CD4-positive, CD25-positive, alpha-beta regulatory T cell (primary cell): Measurements from ENCODE around the gene RGS1. TPM values are rescaled to one million over a fixed set of nuclear protein-coding genes. Genes with fewer than 3 reads are reported as not detected.
"Not testable (repeated sequence)": the region's sequence is repeated elsewhere in the genome, so short reads cannot be mapped to it uniquely, and the experiment has no call there.

ENCODE experiments used
- ATAC-seq, 2 donors: fragments of 150-1000 bp; cut with Tn5 transposase; one replicate each; pipeline ENCODE4 v1.10.0; 2021; ENCODE audit warnings: low read depth in 2 of 2, moderate number of reproducible peaks in 2 of 2, moderate library complexity in 1 of 2
- DNase-seq, 3 donors: peaks; one replicate each; pipeline versions ENCODE4 v3.0.0 to v3.0.0-alpha.2; 2012 to 2022; ENCODE audit warnings: mixed read lengths in 1 of 3
- H3K27ac ChIP-seq: one replicate; pipeline ENCODE4 v1.7.0; 2013; ENCODE audit warnings: mild to moderate bottlenecking, low read length; ENCODE audit not compliant: insufficient read depth, poor library complexity, severe bottlenecking
- H3K27me3 ChIP-seq: one replicate; pipeline ENCODE4 v1.7.0; 2013; ENCODE audit warnings: low read length; ENCODE audit not compliant: control insufficient read depth, insufficient read depth
- H3K36me3 ChIP-seq: one replicate; pipeline ENCODE4 v1.7.0; 2013; ENCODE audit warnings: mild to moderate bottlenecking, low read length, moderate library complexity; ENCODE audit not compliant: control insufficient read depth, insufficient read depth
- H3K4me1 ChIP-seq: 2 replicates; pipeline ENCODE4 v1.7.0; 2013; ENCODE audit warnings: mild to moderate bottlenecking, low read length; ENCODE audit not compliant: insufficient read depth, control insufficient read depth, poor library complexity, severe bottlenecking
- H3K4me3 ChIP-seq: one replicate; pipeline ENCODE4 v1.7.0; 2013; ENCODE audit warnings: low read depth, mild to moderate bottlenecking, low read length, moderate library complexity
- H3K9me3 ChIP-seq, 2 experiments: 1 replicate in 1 of 2; 2 replicates in 1 of 2; pipeline ENCODE4 v1.7.0; 2013; ENCODE audit warnings: low read length in 2 of 2, mild to moderate bottlenecking in 1 of 2, moderate library complexity in 1 of 2; ENCODE audit not compliant: control insufficient read depth in 2 of 2
- H3K27ac Mint-ChIP-seq, 3 donors: one replicate each; pipeline ENCODE4 v1.8.0; 2020 to 2022; ENCODE audit warnings: mild to moderate bottlenecking in 3 of 3, mixed read lengths in 3 of 3, moderate library complexity in 2 of 3
- H3K27me3 Mint-ChIP-seq: one replicate; pipeline ENCODE4 v1.8.0; 2022; ENCODE audit warnings: mild to moderate bottlenecking, mixed read lengths
- H3K36me3 Mint-ChIP-seq: one replicate; pipeline ENCODE4 v1.8.0; 2020; ENCODE audit warnings: mixed read lengths
- H3K4me1 Mint-ChIP-seq, 4 donors: one replicate each; pipeline ENCODE4 v1.8.0; 2020 to 2022; ENCODE audit warnings: mixed read lengths in 4 of 4, mild to moderate bottlenecking in 1 of 4
- H3K4me3 Mint-ChIP-seq, 4 donors: one replicate each; pipeline ENCODE4 v1.8.0; 2020 to 2022; ENCODE audit warnings: mild to moderate bottlenecking in 4 of 4, mixed read lengths in 4 of 4, moderate library complexity in 3 of 4
- H3K9me3 Mint-ChIP-seq, 7 donors: one replicate each; pipeline ENCODE4 v1.8.0; 2020 to 2022; ENCODE audit warnings: mixed read lengths in 7 of 7, mild to moderate bottlenecking in 3 of 7, moderate library complexity in 2 of 7
- polyA plus RNA-seq, 4 donors: library from polyadenylated mRNA; unstranded; fragments of 300-500 nt; fragmentation: Illumina TruSeq; gene quantifications; one replicate each; pipeline ENCODE4 v1.2.3, GENCODE V29; 2021
- total RNA-seq: library from RNA; stranded (reverse); gene quantifications from one replicate; pipeline ENCODE4 v1.2.3, GENCODE V29; 2022

RGS1 gene
- total RNA-seq, result 2,600 TPM
- 100 to 1,000 TPM; 118 to 294 (median 158) TPM for polyA plus RNA-seq

- Histone ChIP-seq H3K4me1 (peaks cover 77% of the 10 kb centered on the region), H3K36me3 (peaks cover 31% of the 10 kb centered on the region), H3K27me3 (no peaks in the 10 kb centered on the region), H3K9me3 (no peaks in the 10 kb centered on the region), H3K4me3 (peak within 1 kb of the TSS; percentile 97), H3K27ac (peak within 1 kb of the TSS; percentile 95)
- ATAC-seq (peak; percentile 85 to 88), DNase-seq (peak; percentile 67 to 94 (median 90))
- peak within 1 kb of the TSS; percentile 90 to 97 (median 91) for H3K4me3 Mint-ChIP-seq
- peaks cover 9% of the 10 kb centered on the region for H3K27me3 Mint-ChIP-seq
- H3K9me3 Mint-ChIP-seq, result peaks cover 0 to 9% (median 2%) of the 10 kb centered on the region in 7 donors
- H3K27ac Mint-ChIP-seq, result peak within 1 kb of the TSS; percentile 96 to 98 (median 98)
- peaks cover 20% of the 10 kb centered on the region for H3K36me3 Mint-ChIP-seq
- H3K4me1 Mint-ChIP-seq, result peaks cover 46 to 89% (median 74%) of the 10 kb centered on the region in 4 donors
These were observed at the start of gene RGS1 for GRCh38 chr1:192575499-192576189. TSS of gene RGS1 (plus strand) at chr1:192575773. CDS start at chr1:192575793, 20 bp downstream.

GRCh38 chr1:192527111-192527795, 48.3 kb upstream of the RGS1 start:
- H3K27me3 ChIP-seq, result no peaks in the 10 kb centered on the region
- no peaks in the 10 kb centered on the region for H3K36me3 Mint-ChIP-seq
- H3K9me3 Mint-ChIP-seq, result peaks cover 0 to 4% (median 1%) of the 10 kb centered on the region in 7 donors
- no peaks in the 10 kb centered on the region for H3K36me3 ChIP-seq
- peaks cover 8% of the 10 kb centered on the region for H3K27me3 Mint-ChIP-seq
- H3K27ac ChIP-seq, result no peak overlapping the region
- H3K27ac Mint-ChIP-seq, result peak overlapping the region in 1 of 3 donors; percentile 15
- DNase-seq (no peak), ATAC-seq (no peak)
- H3K4me3 ChIP-seq, result no peak overlapping the region
- H3K9me3 ChIP-seq, result no peaks in the 10 kb centered on the region
- peaks cover 29 to 38% (median 34%) of the 10 kb centered on the region in 4 donors for H3K4me1 Mint-ChIP-seq
- no peak overlapping the region for H3K4me3 Mint-ChIP-seq
- H3K4me1 ChIP-seq, result peaks cover 19% of the 10 kb centered on the region

- ATAC-seq (no peak), DNase-seq (no peak)
- H3K4me1 ChIP-seq, result peaks cover 19% of the 10 kb centered on the region
- H3K27me3 ChIP-seq, result no peaks in the 10 kb centered on the region
- Mint-ChIP-seq H3K27ac (no peak overlapping the region), H3K4me1 (peaks cover 29 to 38% (median 34%) of the 10 kb centered on the region in 4 donors), H3K36me3 (no peaks in the 10 kb centered on the region), H3K9me3 (peaks cover 0 to 4% (median 2%) of the 10 kb centered on the region in 7 donors), H3K4me3 (no peak overlapping the region), H3K27me3 (peaks cover 8% of the 10 kb centered on the region)
- H3K9me3 ChIP-seq, result no peaks in the 10 kb centered on the region
- H3K36me3 ChIP-seq, result no peaks in the 10 kb centered on the region
- H3K4me3 ChIP-seq, result no peak overlapping the region
- no peak overlapping the region for H3K27ac ChIP-seq
These were observed 47.6 kb upstream of the RGS1 start for GRCh38 chr1:192527950-192528349.

- Histone ChIP-seq H3K4me1 (peaks cover 19% of the 10 kb centered on the region), H3K9me3 (no peaks in the 10 kb centered on the region), H3K4me3 (no peak overlapping the region), H3K27me3 (no peaks in the 10 kb centered on the region), H3K27ac (no peak overlapping the region), H3K36me3 (no peaks in the 10 kb centered on the region)
- Mint-ChIP-seq H3K36me3 (no peaks in the 10 kb centered on the region), H3K9me3 (peaks cover 0 to 4% (median 2%) of the 10 kb centered on the region in 7 donors), H3K4me3 (peak overlapping the region in 2 of 4 donors; percentile 23 to 44), H3K4me1 (peaks cover 34 to 38% (median 35%) of the 10 kb centered on the region in 4 donors), H3K27me3 (peaks cover 8% of the 10 kb centered on the region), H3K27ac (peak overlapping the region in 2 of 3 donors; percentile 6 to 48)
- no peak for DNase-seq
- ATAC-seq, result no peak
These were observed 46.4 kb upstream of the RGS1 start for GRCh38 chr1:192529031-192529755.

- peaks cover 19% of the 10 kb centered on the region for H3K4me1 ChIP-seq
- no peaks in the 10 kb centered on the region for H3K9me3 ChIP-seq
- peak overlapping the region; percentile 45 for H3K4me3 ChIP-seq
- peak overlapping the region; percentile 22 to 48 (median 28) for H3K27ac Mint-ChIP-seq
- H3K36me3 ChIP-seq, result no peaks in the 10 kb centered on the region
- peak overlapping the region; percentile 30 for H3K27ac ChIP-seq
- no peak for ATAC-seq
- H3K36me3 Mint-ChIP-seq, result no peaks in the 10 kb centered on the region
- no peaks in the 10 kb centered on the region for H3K27me3 ChIP-seq
- peak overlapping the region in 3 of 4 donors; percentile 23 to 44 (median 33) for H3K4me3 Mint-ChIP-seq
- peaks cover 0 to 4% (median 2%) of the 10 kb centered on the region in 7 donors for H3K9me3 Mint-ChIP-seq
- H3K27me3 Mint-ChIP-seq, result peaks cover 8% of the 10 kb centered on the region
- peaks cover 30 to 41% (median 34%) of the 10 kb centered on the region in 4 donors for H3K4me1 Mint-ChIP-seq
- no peak for DNase-seq
These were observed 45.8 kb upstream of the RGS1 start for GRCh38 chr1:192529811-192530210.

GRCh38 chr1:192530254-192530653, 45.3 kb upstream of the RGS1 start:
- ATAC-seq, result peak; percentile 63 to 67
- peak overlapping the region in 3 of 4 donors; percentile 15 to 44 (median 33) for H3K4me3 Mint-ChIP-seq
- peak overlapping the region; percentile 45 for H3K4me3 ChIP-seq
- H3K27me3 ChIP-seq, result no peaks in the 10 kb centered on the region
- H3K27ac Mint-ChIP-seq, result peak overlapping the region in 2 of 3 donors; percentile 22 to 28
- DNase-seq, result peak in 1 of 3 donors; percentile 66
- no peaks in the 10 kb centered on the region for H3K36me3 Mint-ChIP-seq
- H3K9me3 ChIP-seq, result no peaks in the 10 kb centered on the region
- H3K27me3 Mint-ChIP-seq, result peaks cover 6% of the 10 kb centered on the region
- no peaks in the 10 kb centered on the region for H3K36me3 ChIP-seq
- H3K27ac ChIP-seq, result peak overlapping the region; percentile 30
- peaks cover 19% of the 10 kb centered on the region for H3K4me1 ChIP-seq
- peaks cover 29 to 40% (median 35%) of the 10 kb centered on the region in 4 donors for H3K4me1 Mint-ChIP-seq
- peaks cover 0 to 4% (median 2%) of the 10 kb centered on the region in 7 donors for H3K9me3 Mint-ChIP-seq

- peak; percentile 81 to 84 for ATAC-seq
- not testable (repeated sequence) for H3K36me3 Mint-ChIP-seq, H3K4me3 ChIP-seq, H3K9me3 Mint-ChIP-seq, H3K36me3 ChIP-seq, H3K27me3 ChIP-seq, H3K9me3 ChIP-seq, H3K27me3 Mint-ChIP-seq, H3K27ac ChIP-seq
- H3K4me1 ChIP-seq, result peaks cover 19% of the 10 kb centered on the region
- DNase-seq, result peak in 1 of 3 donors; percentile 47
- Mint-ChIP-seq H3K27ac (peak overlapping the region in 2 of 3 donors; percentile 37 to 72), H3K4me1 (peaks cover 30 to 42% (median 33%) of the 10 kb centered on the region in 4 donors), H3K4me3 (peak overlapping the region in 1 of 4 donors; percentile 1)
These were observed 44.4 kb upstream of the RGS1 start for GRCh38 chr1:192531037-192531703.
